H1 (cell line): ENCODE data around the gene IPO9. TPM values are rescaled to one million over a fixed set of nuclear protein-coding genes. Genes with fewer than 3 reads are reported as not detected.

Source experiments
- CTCF ChIA-PET: fragments of 300-600 bp; sonication (Branson Sonifier 250); formaldehyde crosslinking; loops from one replicate; lab custom pipeline; 2021; ENCODE audit not compliant: partially characterized antibody; lab: Charles Lee
- POLR2A ChIA-PET: fragments of 300-600 bp; sonication (Branson Sonifier 250); formaldehyde crosslinking; loops from one replicate; lab custom pipeline; 2021; ENCODE audit warnings: inconsistent platforms; ENCODE audit not compliant: partially characterized antibody; lab: Charles Lee
- DNase-seq, 2 experiments: peaks; one replicate each; pipeline versions ENCODE4 v3.0.0 to v3.0.0-alpha.2; 2010 to 2022; ENCODE audit warnings: low spot score in 2 of 2, low read depth in 1 of 2, mixed read lengths in 1 of 2
- FAIRE-seq: peaks from 2 replicates; lab custom pipeline; 2011; peaks lifted over from hg19 to GRCh38; lab: Jason Lieb, UNC
- H2AFZ ChIP-seq: 2 replicates; pipeline ENCODE4 v1.8.1; 2012; ENCODE audit warnings: low read length, inconsistent platforms
- H2AK5ac ChIP-seq: 2 replicates; pipeline ENCODE4 v1.6.1; 2013; ENCODE audit warnings: low read depth, low read length
- H2BK120ac ChIP-seq: replicated peaks from 2 replicates; pipeline ENCODE3; 2013; ENCODE audit warnings: low read depth, low read length, inconsistent platforms
- H2BK12ac ChIP-seq: 2 replicates; pipeline ENCODE4 v1.6.1; 2013; ENCODE audit warnings: low read depth, low read length
- H2BK15ac ChIP-seq: 2 replicates; pipeline ENCODE4 v1.6.1; 2013; ENCODE audit warnings: low read length
- H2BK20ac ChIP-seq: 2 replicates; pipeline ENCODE4 v1.6.1; 2013; ENCODE audit warnings: low read length
- H2BK5ac ChIP-seq: 2 replicates; pipeline ENCODE4 v1.6.1; 2013; ENCODE audit warnings: low read depth, low read length
- H3K14ac ChIP-seq: 2 replicates; pipeline ENCODE4 v1.6.1; 2013; ENCODE audit warnings: inconsistent platforms; ENCODE audit not compliant: insufficient read length
- H3K18ac ChIP-seq: 2 replicates; pipeline ENCODE4 v1.6.1; 2013; ENCODE audit warnings: low read length; ENCODE audit errors: extremely low read depth
- H3K23ac ChIP-seq: 2 replicates; pipeline ENCODE4 v1.6.1; 2013; ENCODE audit warnings: inconsistent platforms; ENCODE audit not compliant: insufficient read length
- H3K23me2 ChIP-seq: 2 replicates; pipeline ENCODE4 v1.6.1; 2013; ENCODE audit warnings: low read depth, low read length
- H3K27ac ChIP-seq: 2 replicates; pipeline ENCODE4 v1.6.1; 2011; ENCODE audit warnings: low read depth, low read length, inconsistent platforms
- H3K27me3 ChIP-seq, 4 experiments: replicated peaks in 1 of 4; 1 replicate in 1 of 4; 2 replicates in 3 of 4; pipeline versions ENCODE4 v1.6.1 to v1.8.1; 2011 to 2013; ENCODE audit warnings: low read length in 3 of 4, mild to moderate bottlenecking in 3 of 4, inconsistent platforms in 2 of 4, mixed read lengths in 2 of 4, moderate library complexity in 1 of 4; ENCODE audit not compliant: control insufficient read depth in 3 of 4, insufficient read depth in 3 of 4; ENCODE audit errors: extremely low read depth in 1 of 4
- H3K36me3 ChIP-seq, 4 experiments: 2 replicates each; pipeline versions ENCODE4 v1.6.1 to v1.8.1; 2011 to 2013; ENCODE audit warnings: mild to moderate bottlenecking in 4 of 4, low read length in 3 of 4, moderate library complexity in 2 of 4, control low read depth in 1 of 4, inconsistent platforms in 1 of 4; ENCODE audit not compliant: insufficient read depth in 4 of 4, control insufficient read depth in 2 of 4
- H3K4ac ChIP-seq: replicated peaks from 2 replicates; pipeline ENCODE3; 2013; ENCODE audit warnings: low read length, low read depth, mixed read lengths, inconsistent platforms; ENCODE audit not compliant: insufficient read length
- H3K4me1 ChIP-seq, 4 experiments: replicated peaks in 1 of 4; 1 replicate in 1 of 4; 2 replicates in 3 of 4; pipeline versions ENCODE4 v1.6.1 to v1.8.1; 2011 to 2013; ENCODE audit warnings: low read length in 3 of 4, inconsistent platforms in 2 of 4, mixed read lengths in 1 of 4; ENCODE audit not compliant: insufficient read depth in 4 of 4, control insufficient read depth in 3 of 4
- H3K4me2 ChIP-seq, 2 experiments: 2 replicates each; pipeline versions ENCODE4 v1.6.1 to v1.8.1; 2011 to 2013; ENCODE audit warnings: low read depth in 2 of 2, low read length in 2 of 2, control low read depth in 1 of 2, inconsistent platforms in 1 of 2, mild to moderate bottlenecking in 1 of 2; ENCODE audit not compliant: insufficient read depth in 1 of 2
- H3K4me3 ChIP-seq, 4 experiments: fragments of 200-600, 300-600 bp in 1 of 4; sonication (generic), shearing (Covaris generic), sonication (Bioruptor Twin) in 1 of 4; 2 replicates each; pipeline versions ENCODE4 v1.5.1 to v1.8.1; 2011 to 2016; ENCODE audit warnings: low read length in 4 of 4, low read depth in 3 of 4, control low read depth in 2 of 4, inconsistent platforms in 2 of 4, mild to moderate bottlenecking in 2 of 4, mixed read lengths in 1 of 4, moderate library complexity in 1 of 4; ENCODE audit not compliant: insufficient read depth in 2 of 4; ENCODE audit errors: extremely low read depth in 1 of 4
- H3K56ac ChIP-seq: replicated peaks from 2 replicates; pipeline ENCODE3; 2013; ENCODE audit warnings: low read depth, mild to moderate bottlenecking, mixed read lengths, low read length, inconsistent platforms; ENCODE audit not compliant: insufficient read length
- H3K79me1 ChIP-seq: 2 replicates; pipeline ENCODE4 v1.6.1; 2013; ENCODE audit warnings: low read depth, low read length, control low read depth
- H3K79me2 ChIP-seq, 2 experiments: 2 replicates each; pipeline versions ENCODE4 v1.6.1 to v1.8.1; 2012 to 2013; ENCODE audit warnings: low read length in 2 of 2, mild to moderate bottlenecking in 2 of 2, inconsistent platforms in 1 of 2; ENCODE audit not compliant: insufficient read depth in 2 of 2, control insufficient read depth in 1 of 2
- H3K9ac ChIP-seq, 4 experiments: replicated peaks in 1 of 4; 1 replicate in 1 of 4; 2 replicates in 3 of 4; pipeline versions ENCODE4 v1.6.1 to v1.8.1; 2011 to 2013; ENCODE audit warnings: low read depth in 3 of 4, low read length in 3 of 4, control low read depth in 2 of 4, mild to moderate bottlenecking in 2 of 4, moderate library complexity in 2 of 4, inconsistent platforms in 1 of 4; ENCODE audit errors: extremely low read depth in 1 of 4
- H3K9me3 ChIP-seq, 2 experiments: 2 replicates each; pipeline versions ENCODE4 v1.6.1 to v1.8.1; 2012 to 2013; ENCODE audit warnings: mild to moderate bottlenecking in 2 of 2, moderate library complexity in 2 of 2, control low read depth in 1 of 2, inconsistent platforms in 1 of 2, low read depth in 1 of 2, low read length in 1 of 2, mixed read lengths in 1 of 2; ENCODE audit not compliant: insufficient read depth in 2 of 2
- H4K20me1 ChIP-seq, 2 experiments: replicated peaks in 1 of 2; 2 replicates each; pipeline versions ENCODE3 to v1.8.1; 2011 to 2013; ENCODE audit warnings: inconsistent platforms in 2 of 2, low read length in 2 of 2, mild to moderate bottlenecking in 1 of 2; ENCODE audit not compliant: insufficient read depth in 2 of 2, control insufficient read depth in 1 of 2
- H4K5ac ChIP-seq: 2 replicates; pipeline ENCODE4 v1.6.1; 2013; ENCODE audit warnings: low read length, low read depth, mixed read lengths, inconsistent platforms; ENCODE audit not compliant: insufficient read length
- H4K8ac ChIP-seq: 2 replicates; pipeline ENCODE4 v1.8.0; 2013; ENCODE audit warnings: mild to moderate bottlenecking, moderate library complexity, low read length, inconsistent platforms; ENCODE audit not compliant: insufficient read depth; ENCODE audit errors: extremely low read depth
- H4K91ac ChIP-seq: replicated peaks from 2 replicates; pipeline ENCODE3; 2013; ENCODE audit warnings: low read length, mixed read lengths, inconsistent platforms; ENCODE audit not compliant: insufficient read length
- BCL11A ChIP-seq, 2 experiments: IDR thresholded peaks; one replicate each; pipeline ENCODE4 v1.6.1; 2011; ENCODE audit warnings: low read depth in 2 of 2, low read length in 2 of 2, mild to moderate bottlenecking in 2 of 2
- BRCA1 ChIP-seq: IDR thresholded peaks from 2 replicates; pipeline ENCODE4 v1.6.1; 2012; ENCODE audit warnings: low read depth, low read length, improper control_type of control experiment
- EP300 ChIP-seq, 2 experiments: IDR thresholded peaks; 1 replicate in 1 of 2; 2 replicates in 1 of 2; pipeline ENCODE4 v1.6.1; 2011 to 2012; ENCODE audit warnings: low read depth in 2 of 2, low read length in 2 of 2, mild to moderate bottlenecking in 2 of 2, borderline replicate concordance in 1 of 2, inconsistent platforms in 1 of 2, moderate library complexity in 1 of 2
- FOSL1 ChIP-seq: IDR thresholded peaks from 2 replicates; pipeline ENCODE4 v1.6.1; 2011; ENCODE audit warnings: mild to moderate bottlenecking, low read depth, low read length, moderate library complexity; ENCODE audit not compliant: insufficient read depth
- KDM4A ChIP-seq: IDR thresholded peaks from one replicate; pipeline ENCODE4 v1.7.1; 2012; ENCODE audit warnings: low read depth, mild to moderate bottlenecking, moderate library complexity, low read length, inconsistent platforms; ENCODE audit not compliant: severe bottlenecking
- KDM5A ChIP-seq: fragments of 200-600 bp; IDR thresholded peaks from 2 replicates; pipeline ENCODE4 v1.7.1; 2012; ENCODE audit warnings: mild to moderate bottlenecking, low read length, inconsistent platforms, mixed read lengths
- MAFK ChIP-seq: IDR thresholded peaks from 2 replicates; pipeline ENCODE4 v1.6.1; 2012; ENCODE audit warnings: low read depth, mild to moderate bottlenecking, improper control_type of control experiment, low read length
- NANOG ChIP-seq: IDR thresholded peaks from 2 replicates; pipeline ENCODE4 v1.6.1; 2011; ENCODE audit warnings: low read length, low read depth, mild to moderate bottlenecking, inconsistent platforms; ENCODE audit not compliant: insufficient read depth, poor library complexity, severe bottlenecking
- POU5F1 ChIP-seq: IDR thresholded peaks from 2 replicates; pipeline ENCODE4 v1.6.1; 2011; ENCODE audit warnings: low read depth, mild to moderate bottlenecking, low read length, moderate library complexity
- RFX5 ChIP-seq: IDR thresholded peaks from 2 replicates; pipeline ENCODE4 v1.6.1; 2011; ENCODE audit warnings: low read depth, low read length, improper control_type of control experiment, borderline replicate concordance
- RNF2 ChIP-seq: fragments of 200-900, 300-1000 bp; sonication (generic); IDR thresholded peaks from 2 replicates; pipeline ENCODE4 v1.7.1; 2016; ENCODE audit warnings: borderline replicate concordance, low read depth, mild to moderate bottlenecking, antibody characterized with exemption, low read length; ENCODE audit not compliant: poor library complexity, severe bottlenecking; ENCODE audit errors: missing control alignments
- SIN3A ChIP-seq, 2 experiments: IDR thresholded peaks in 1 of 2; conservative IDR thresholded peaks in 1 of 2; 2 replicates each; pipeline ENCODE4 v1.6.1; 2011 to 2012; ENCODE audit warnings: low read length in 2 of 2, improper control_type of control experiment in 1 of 2, low read depth in 1 of 2, mild to moderate bottlenecking in 1 of 2
- SIX5 ChIP-seq: IDR thresholded peaks from 2 replicates; pipeline ENCODE4 v1.6.1; 2011; ENCODE audit warnings: mild to moderate bottlenecking, low read depth, low read length
- TAF1 ChIP-seq: IDR thresholded peaks from 2 replicates; pipeline ENCODE4 v1.6.1; 2011; ENCODE audit warnings: mild to moderate bottlenecking, low read depth, low read length
- WGBS, 2 experiments: shearing (Covaris generic) in 1 of 2; methylation state at CpG; one replicate each; pipeline versions ENCODE4 v1.1.6 to v1.1.7; 2013 to 2015; ENCODE audit warnings: low lambda C conversion rate in 2 of 2, mixed read lengths in 2 of 2, inconsistent platforms in 1 of 2, low coverage in 1 of 2, missing lambda C conversion rate in 1 of 2; ENCODE audit not compliant: insufficient replicate concordance in 2 of 2, insufficient coverage in 1 of 2, insufficient read length in 1 of 2; ENCODE audit errors: extremely low coverage in 1 of 2, missing lambda C conversion rate in 1 of 2; 5-methylcytosine and 5-hydroxymethylcytosine counted together
- polyA plus RNA-seq, 7 experiments: library from polyadenylated mRNA; depleted of rRNA in 3 of 7; stranded (reverse) in 5 of 7; unstranded in 2 of 7; fragments of >200 nt in 5 of 7; fragments of 200-250 nt in 2 of 7; gene quantifications; 1 replicate in 5 of 7; 2 replicates in 1 of 7; 4 replicates in 1 of 7; pipeline versions ENCODE4 v1.2.1 to v1.2.3, GENCODE V29; 2011 to 2013; ENCODE audit warnings: missing spikeins in 2 of 7, mixed read lengths in 2 of 7
- total RNA-seq: library from RNA; stranded (reverse); fragmentation: NEBNext Ultra II Directional; extraction: Animal tissue kit (Norgen Biotek cat#: 25700); gene quantifications from 2 replicates; pipeline ENCODE4 v1.2.1, GENCODE V29; 2021

Gene IPO9
- total and polyA plus RNA-seq, 2 of the 8 experiments (the other 6 are each of a cell fraction or from before 2014, with no cell fraction given): 61.0 to 122 TPM

DNA sequence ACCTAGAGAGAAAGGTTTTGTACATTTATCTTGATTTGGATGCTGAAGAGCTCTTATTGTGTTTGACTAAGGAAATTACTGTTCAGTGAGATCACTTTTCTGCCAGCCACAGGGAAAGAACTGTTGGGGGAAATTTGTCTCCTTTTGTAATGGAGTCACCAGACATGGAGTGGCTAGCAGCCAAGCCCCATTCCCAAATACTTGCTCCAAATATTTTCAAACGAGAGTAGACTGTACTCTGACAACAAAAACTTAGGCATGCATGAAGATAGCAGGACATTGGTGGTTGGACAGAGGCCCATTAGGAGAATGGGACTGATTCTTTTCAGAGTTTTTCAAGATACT lies 21.1 kb downstream of the IPO9 start:
- H3K79me1 ChIP-seq: no peaks in the 10 kb centered on the region; the same call in 1 of the 2 replicates
- H3K79me2 ChIP-seq: peaks cover 0 to 34% of the 10 kb centered on the region in 2 experiments; a peak in 2 of 4 replicates
- H3K27ac ChIP-seq: no peak overlapping the region
- H4K91ac ChIP-seq: no peak overlapping the region
- H3K9me3 ChIP-seq: no peaks in the 10 kb centered on the region
- H3K4me3 ChIP-seq: no peak overlapping the region
- H3K23ac ChIP-seq: no peak overlapping the region
- H3K4ac ChIP-seq: no peak overlapping the region
- no peak overlapping the region for H2BK12ac ChIP-seq
- DNase-seq (no peak), FAIRE-seq (no peak)
- no peak overlapping the region for H4K5ac ChIP-seq
- H3K23me2 ChIP-seq: no peaks in the 10 kb centered on the region
- H4K20me1 ChIP-seq: peaks cover 7 to 9% of the 10 kb centered on the region in 2 experiments
- no peaks in the 10 kb centered on the region for H3K27me3 ChIP-seq
- no peak overlapping the region for H3K9ac ChIP-seq
- H4K8ac ChIP-seq: no peak overlapping the region
- H3K4me1 ChIP-seq: no peaks in the 10 kb centered on the region
- H2AK5ac ChIP-seq: no peak overlapping the region
- H3K56ac ChIP-seq: no peak overlapping the region
- H3K14ac ChIP-seq: no peak overlapping the region
- no peak overlapping the region for H2AFZ ChIP-seq
- H2BK20ac ChIP-seq: no peak overlapping the region
- H3K36me3 ChIP-seq: peaks cover 30 to 80% (median 68%) of the 10 kb centered on the region in 4 experiments
- CTCF ChIA-PET: interaction anchor here (0.9 to 3.3 kb wide), 5 partner anchors 8 to 320 kb away, joined by 3 to 12 read pairs (median 4); no protein-coding TSS in a partner anchor
- no peak overlapping the region for H2BK120ac ChIP-seq
- POLR2A ChIA-PET: no interaction called here
- no peak overlapping the region for H2BK15ac ChIP-seq
- H3K4me2 ChIP-seq: no peak overlapping the region
- H2BK5ac ChIP-seq: no peak overlapping the region
- 95% methylated on average over 1 of the region's 1 CpG; no CpG with 5 or more reads in 1 of the 2 experiments for WGBS, 2 experiments
- H3K18ac ChIP-seq: no peak overlapping the region
- TF ChIP-seq RFX5: no peak
- no peak for TF ChIP-seq SIX5
- no peak for TF ChIP-seq KDM5A
- no peak for TF ChIP-seq POU5F1
- no peak for TF ChIP-seq EP300 (IDR thresholded peaks at IDR 0.05; ENCODE audit: borderline replicate concordance in 1 of 2, low read depth in 2 of 2, low read length in 2 of 2)
- TF ChIP-seq NANOG: no peak
- TF ChIP-seq SIN3A (conservative IDR thresholded peaks at IDR 0.05 in 1 of 2, IDR thresholded peaks at IDR 0.05 in 1 of 2; ENCODE audit: low read depth in 1 of 2, low read length in 2 of 2): no peak
- TF ChIP-seq BRCA1: no peak
- no peak for TF ChIP-seq RNF2
- TF ChIP-seq MAFK: no peak
- TF ChIP-seq TAF1: no peak
- TF ChIP-seq KDM4A: no peak
- TF ChIP-seq BCL11A (IDR thresholded peaks at IDR 0.05; ENCODE audit: low read depth in 2 of 2, low read length in 2 of 2): no peak
- no peak for TF ChIP-seq FOSL1
